GM21825 (cell line): Measurements from ENCODE around the gene PTTG1IP2.

ENCODE experiments used
- ATAC-seq: cut with Tn5 transposase; IDR thresholded peaks from one replicate; pipeline ENCODE4 v1.9.1; 2021; ENCODE audit warnings: mild to moderate bottlenecking, moderate library complexity; ENCODE audit not compliant: unreplicated experiment

Gene PTTG1IP2

DNA sequence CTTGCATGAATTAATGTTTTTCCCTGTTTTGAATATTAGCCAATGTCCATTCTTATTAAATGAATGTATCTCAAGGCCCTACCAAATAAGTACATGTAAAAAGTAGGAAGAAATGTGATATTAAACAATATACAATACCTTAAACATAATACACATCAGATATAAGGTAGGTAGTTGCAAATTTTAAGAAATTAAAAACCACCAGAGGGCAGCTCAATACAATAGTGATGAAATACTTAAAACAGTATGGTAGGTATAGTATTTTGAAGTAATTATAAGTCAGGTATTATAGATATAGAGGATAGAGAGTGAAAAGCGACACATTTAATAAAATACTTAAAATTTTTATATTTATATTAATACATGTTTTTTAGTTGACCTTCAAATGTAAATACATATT is 83.1 kb downstream of the PTTG1IP2 start:
- ATAC-seq = no peak

DNA sequence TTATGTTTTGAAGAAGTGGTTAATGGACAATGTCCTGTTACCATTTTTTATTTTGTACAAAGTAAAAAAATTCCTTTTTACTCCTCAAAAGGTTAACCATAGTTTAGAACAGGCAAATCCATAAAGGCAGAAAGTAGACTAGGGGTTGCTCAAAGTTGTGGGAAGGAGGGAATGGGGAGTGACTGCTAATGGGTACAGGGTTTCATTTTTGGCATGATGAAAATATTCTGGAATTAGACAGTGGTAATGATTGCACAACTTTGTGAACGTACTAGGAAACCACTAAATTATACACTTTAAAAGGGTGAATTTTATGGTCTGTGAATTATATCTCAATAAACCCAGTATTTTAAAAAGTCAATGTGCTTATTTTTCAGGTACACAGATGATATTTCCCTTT is 91.3 kb downstream of the PTTG1IP2 start:
- no peak for ATAC-seq
